Mammary epithelial cell (primary cell): ENCODE data around the gene MAMSTR.
"Not testable (repeated sequence)": the region's sequence is repeated elsewhere in the genome, so short reads cannot be mapped to it uniquely, and the experiment has no call there.

Experiments used
- EZH2 ChIP-seq: IDR thresholded peaks from 2 replicates; pipeline ENCODE4 v1.6.1; 2012; ENCODE audit warnings: low read length, inconsistent platforms, borderline replicate concordance
- TF ChIP-seq, protein P1 (sequence below), 2 donors: IDR thresholded peaks in 1 of 2; conservative IDR thresholded peaks in 1 of 2; 2 replicates each; pipeline ENCODE4 v1.5.1; 2011 to 2012; ENCODE audit warnings: inconsistent platforms in 2 of 2, low read length in 2 of 2, mild to moderate bottlenecking in 2 of 2, control low read depth in 1 of 2, low read depth in 1 of 2; ENCODE audit not compliant: insufficient read depth in 1 of 2; ENCODE audit errors: extremely low read depth in 1 of 2

DNA sequence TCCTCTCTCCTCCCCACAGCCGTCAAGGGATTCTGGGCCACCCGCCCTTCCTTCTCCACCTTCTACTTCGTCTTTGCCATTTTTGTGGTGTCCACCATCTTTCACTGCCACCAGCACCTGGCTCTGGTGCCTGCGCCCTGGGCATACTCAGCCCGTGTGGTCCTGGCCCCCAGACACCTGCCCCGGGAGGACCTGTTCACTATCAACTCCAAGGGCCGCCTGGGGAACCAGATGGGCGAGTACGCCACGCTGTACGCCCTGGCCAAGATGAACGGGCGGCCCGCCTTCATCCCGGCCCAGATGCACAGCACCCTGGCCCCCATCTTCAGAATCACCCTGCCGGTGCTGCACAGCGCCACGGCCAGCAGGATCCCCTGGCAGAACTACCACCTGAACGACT lies 39.5 kb downstream of the MAMSTR start:
- TF ChIP-seq, protein P1, sequence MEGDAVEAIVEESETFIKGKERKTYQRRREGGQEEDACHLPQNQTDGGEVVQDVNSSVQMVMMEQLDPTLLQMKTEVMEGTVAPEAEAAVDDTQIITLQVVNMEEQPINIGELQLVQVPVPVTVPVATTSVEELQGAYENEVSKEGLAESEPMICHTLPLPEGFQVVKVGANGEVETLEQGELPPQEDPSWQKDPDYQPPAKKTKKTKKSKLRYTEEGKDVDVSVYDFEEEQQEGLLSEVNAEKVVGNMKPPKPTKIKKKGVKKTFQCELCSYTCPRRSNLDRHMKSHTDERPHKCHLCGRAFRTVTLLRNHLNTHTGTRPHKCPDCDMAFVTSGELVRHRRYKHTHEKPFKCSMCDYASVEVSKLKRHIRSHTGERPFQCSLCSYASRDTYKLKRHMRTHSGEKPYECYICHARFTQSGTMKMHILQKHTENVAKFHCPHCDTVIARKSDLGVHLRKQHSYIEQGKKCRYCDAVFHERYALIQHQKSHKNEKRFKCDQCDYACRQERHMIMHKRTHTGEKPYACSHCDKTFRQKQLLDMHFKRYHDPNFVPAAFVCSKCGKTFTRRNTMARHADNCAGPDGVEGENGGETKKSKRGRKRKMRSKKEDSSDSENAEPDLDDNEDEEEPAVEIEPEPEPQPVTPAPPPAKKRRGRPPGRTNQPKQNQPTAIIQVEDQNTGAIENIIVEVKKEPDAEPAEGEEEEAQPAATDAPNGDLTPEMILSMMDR (conservative IDR thresholded peaks at IDR 0.05 in 1 of 2, IDR thresholded peaks at IDR 0.05 in 1 of 2; ENCODE audit: extremely low read depth in 1 of 2, insufficient read depth in 1 of 2, low read depth in 1 of 2, low read length in 2 of 2) = not testable (repeated sequence)
- not testable (repeated sequence) for TF ChIP-seq EZH2
